ENCODE data around the gene MRPS5. TPM values are rescaled to one million over a fixed set of nuclear protein-coding genes. Genes with fewer than 3 reads are reported as not detected.

MRPS5 gene
- total RNA-seq, 1 donor from 2014 or later = 47.6 TPM

GRCh38 chr2:95037384-95037839 is 84.2 kb downstream of the MRPS5 start:
- Mint-ChIP-seq H3K4me3 (no peak overlapping the region), H3K36me3 (no peaks in the 10 kb centered on the region), H3K27me3 (ENCODE audit: low read depth) (peaks cover 29% of the 10 kb centered on the region), H3K27ac (no peak overlapping the region), H3K9me3 (peaks cover 24% of the 10 kb centered on the region), H3K4me1 (no peaks in the 10 kb centered on the region)
- no peak for DNase-seq (ENCODE audit: low spot score in 2 of 2, unreplicated experiment in 2 of 2)
- no peak for TF ChIP-seq CTCF (IDR thresholded peaks at IDR 0.05; ENCODE audit: unreplicated experiment)

- H3K27ac Mint-ChIP-seq = no peak overlapping the region
- H3K4me3 Mint-ChIP-seq = no peak overlapping the region
- peaks cover 28% of the 10 kb centered on the region for H3K27me3 Mint-ChIP-seq (ENCODE audit: low read depth)
- peaks cover 24% of the 10 kb centered on the region for H3K9me3 Mint-ChIP-seq
- DNase-seq (ENCODE audit: low spot score in 2 of 2, unreplicated experiment in 2 of 2) = no peak
- TF ChIP-seq CTCF (IDR thresholded peaks at IDR 0.05; ENCODE audit: unreplicated experiment) = no peak
- H3K36me3 Mint-ChIP-seq = no peaks in the 10 kb centered on the region
- peaks cover 2% of the 10 kb centered on the region for H3K4me1 Mint-ChIP-seq
Observed at GRCh38 chr2:95036596-95037383, 84.8 kb downstream of the MRPS5 start.

Other genes starting within 250 kb of the MRPS5 start
- gene MAL, start 96.1 kb downstream of the MRPS5 start, total RNA-seq = not detected in 3 replicates
- 36.4 to 38.0 TPM (median 37.5 TPM) in 3 replicates for gene ZNF514, start 38.0 kb upstream of the MRPS5 start, total RNA-seq
- gene ZNF2, start 44.0 kb upstream of the MRPS5 start, total RNA-seq = 5.9 to 6.2 TPM (median 6.2 TPM) in 3 replicates
- 16.7 to 17.2 TPM (median 17.0 TPM) in 3 replicates for gene ZNF892, start 85.7 kb upstream of the MRPS5 start, total RNA-seq
- 20.3 to 23.5 TPM (median 22.1 TPM) in 3 replicates for gene PROM2, start 152.6 kb upstream of the MRPS5 start, total RNA-seq
- 8.3 to 9.2 TPM (median 8.3 TPM) in 3 replicates for gene KCNIP3, start 175.5 kb upstream of the MRPS5 start, total RNA-seq